Measurements from ENCODE around the gene IRF6. TPM values are rescaled to one million over a fixed set of nuclear protein-coding genes. Genes with fewer than 3 reads are reported as not detected.

IRF6 gene
- total RNA-seq: 1 to 10 TPM; 1.0 to 1.8 TPM

DNA sequence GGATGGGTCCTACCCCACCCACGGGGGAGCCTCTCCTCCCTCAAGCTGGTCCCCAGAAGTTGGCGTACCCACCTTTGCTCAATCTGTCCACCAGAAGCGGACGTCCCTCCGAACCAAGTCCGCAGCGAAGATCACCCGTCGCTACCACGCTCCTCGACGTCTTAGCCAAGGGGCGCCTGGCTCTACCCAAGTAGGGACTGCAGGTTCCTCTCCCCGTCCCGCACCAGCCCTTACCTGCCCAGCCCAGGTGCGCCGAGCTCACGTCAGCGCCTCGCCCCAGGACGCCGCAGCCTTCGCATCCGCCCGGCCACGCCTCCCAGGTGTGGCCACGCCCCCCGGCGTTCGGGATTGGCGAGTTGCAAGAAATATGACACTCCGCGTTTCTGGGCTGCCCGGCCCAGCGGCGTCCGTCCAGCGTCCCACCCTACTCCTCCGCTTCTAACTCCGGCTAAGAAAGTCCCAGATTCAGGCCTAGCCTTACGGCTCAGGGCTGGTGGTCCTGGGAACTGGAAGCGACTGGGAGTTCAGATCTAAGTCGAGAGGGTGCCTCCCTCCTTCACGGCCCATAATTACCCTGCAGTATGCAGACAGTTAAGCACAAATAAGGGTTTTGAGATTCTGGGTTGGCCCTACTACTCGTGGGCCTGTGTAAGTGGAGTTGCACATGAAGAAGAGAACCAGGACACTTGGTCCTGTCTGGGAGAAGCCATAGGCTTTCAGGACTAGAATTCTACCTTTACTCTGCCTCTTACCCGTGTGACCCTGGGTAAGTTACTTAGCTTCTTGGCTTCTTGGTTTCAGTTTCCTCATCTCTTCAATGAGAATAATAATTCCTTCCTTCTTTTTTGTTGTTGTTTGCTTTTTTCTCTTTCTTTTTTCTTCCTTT is at the start of gene IRF6:
Gene IRF6, minus strand, starts transcription at position 268 of the 886 bp plus-strand sequence. CDS start 4,729 bp downstream, outside the sequence.
- H3K27ac Mint-ChIP-seq: peak within 1 kb of the TSS in 1 of 2 donors; percentile 59
- H3K36me3 Mint-ChIP-seq: no peaks in the 10 kb centered on the region
- H3K9me3 Mint-ChIP-seq: no peaks in the 10 kb centered on the region
- peak; percentile 91 for ATAC-seq
- peak; percentile 62 to 65 for DNase-seq (ENCODE audit: low spot score in 2 of 2)

DNA sequence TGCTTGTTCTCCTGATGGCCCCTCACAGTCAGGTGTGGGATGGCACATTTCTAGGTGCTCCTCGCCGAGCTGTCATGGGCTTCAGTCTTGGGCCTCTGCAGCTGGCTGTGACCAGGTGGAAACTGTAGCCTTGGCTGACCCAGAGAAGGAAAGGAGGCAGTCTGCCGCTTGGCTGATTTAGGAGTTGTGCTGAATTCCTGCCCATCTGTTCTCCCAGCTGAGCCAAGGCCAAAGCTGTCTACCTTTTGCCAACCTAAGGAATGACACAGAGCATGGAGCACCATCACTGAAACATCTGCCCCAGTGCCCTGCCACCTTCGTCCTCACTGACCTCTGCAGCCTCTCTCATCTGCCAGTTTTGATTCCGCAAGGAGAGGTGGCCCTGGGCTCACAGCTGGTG is 49.7 kb upstream of the IRF6 start:
- no peaks in the 10 kb centered on the region for H3K9me3 Mint-ChIP-seq
- ATAC-seq: no peak
- peak overlapping the region; percentile 17 to 56 for H3K27ac Mint-ChIP-seq
- H3K36me3 Mint-ChIP-seq: peaks cover 6 to 10% of the 10 kb centered on the region in 2 donors
- no peak for DNase-seq (ENCODE audit: low spot score in 2 of 2)

DNA sequence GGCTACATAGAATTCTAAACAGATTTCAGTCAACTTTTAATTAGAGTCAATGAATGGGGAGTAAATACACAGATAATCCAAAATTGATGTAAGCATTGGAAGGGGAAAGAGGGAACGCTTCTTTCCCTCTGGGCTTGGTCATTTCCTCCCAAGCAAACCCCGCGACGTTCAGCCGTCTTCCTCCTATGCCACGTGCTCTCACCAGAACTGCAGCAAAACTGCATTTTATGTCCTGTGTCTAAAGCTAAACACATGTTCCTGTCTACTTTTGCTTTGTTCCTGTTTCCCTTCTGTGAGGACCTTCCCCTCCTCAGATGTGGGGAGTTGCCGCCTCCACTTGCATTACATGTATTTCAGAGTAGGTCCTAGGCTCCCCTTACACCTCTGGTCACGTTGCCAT is 49.1 kb upstream of the IRF6 start:
- H3K36me3 Mint-ChIP-seq: peaks cover 6 to 10% of the 10 kb centered on the region in 2 donors
- DNase-seq (ENCODE audit: low spot score in 2 of 2) (no peak), ATAC-seq (no peak)
- H3K27ac Mint-ChIP-seq: peak overlapping the region in 1 of 2 donors; percentile 17
- no peaks in the 10 kb centered on the region for H3K9me3 Mint-ChIP-seq

DNA sequence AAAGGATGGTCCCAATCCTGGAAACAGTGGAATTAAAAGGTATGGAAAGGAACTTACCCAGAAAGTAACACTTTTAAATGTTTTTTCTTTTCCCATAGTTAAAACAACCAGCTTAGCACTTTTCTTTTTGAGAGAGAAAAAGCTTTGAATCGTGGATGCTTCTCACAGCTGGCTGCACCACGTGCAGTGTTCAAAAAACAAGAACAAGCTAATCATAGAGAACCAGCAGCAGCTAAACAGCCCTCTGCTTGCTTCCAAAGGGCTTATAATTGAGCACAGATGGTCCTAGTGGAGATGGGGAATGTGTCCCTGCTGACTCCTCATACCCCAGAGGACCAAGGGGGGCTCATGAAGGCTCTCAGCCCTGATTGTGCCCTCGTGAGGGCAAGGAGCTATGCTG is 48.3 kb upstream of the IRF6 start:
- Mint-ChIP-seq H3K27ac (peak overlapping the region; percentile 20 to 70), H3K36me3 (peaks cover 6 to 10% of the 10 kb centered on the region in 2 donors), H3K9me3 (no peaks in the 10 kb centered on the region)
- DNase-seq (ENCODE audit: low spot score in 2 of 2) (no peak), ATAC-seq (no peak)

DNA sequence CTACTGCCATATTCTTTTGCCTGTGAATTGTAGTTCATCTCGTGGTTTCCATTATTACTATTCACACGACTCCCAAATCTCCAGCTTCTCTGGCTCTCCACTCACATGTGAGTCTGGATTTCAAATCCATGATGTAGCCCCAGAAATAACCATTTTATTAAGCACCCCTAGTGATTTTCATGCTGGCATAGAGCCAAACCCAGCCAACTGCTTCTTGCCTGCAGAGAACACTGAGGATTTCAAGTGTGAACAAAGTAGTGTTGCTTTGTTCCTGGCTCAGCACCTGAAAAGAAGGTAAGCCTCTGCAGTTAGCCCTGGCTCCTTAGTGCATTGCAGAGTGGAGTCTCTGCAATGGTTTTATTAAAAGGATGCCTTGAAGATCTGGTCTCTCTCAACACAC is 47.7 kb upstream of the IRF6 start:
- no peaks in the 10 kb centered on the region for H3K9me3 Mint-ChIP-seq
- ATAC-seq (no peak), DNase-seq (ENCODE audit: low spot score in 2 of 2) (no peak)
- H3K27ac Mint-ChIP-seq: peak overlapping the region in 1 of 2 donors; percentile 20
- H3K36me3 Mint-ChIP-seq: peaks cover 6 to 10% of the 10 kb centered on the region in 2 donors

DNA sequence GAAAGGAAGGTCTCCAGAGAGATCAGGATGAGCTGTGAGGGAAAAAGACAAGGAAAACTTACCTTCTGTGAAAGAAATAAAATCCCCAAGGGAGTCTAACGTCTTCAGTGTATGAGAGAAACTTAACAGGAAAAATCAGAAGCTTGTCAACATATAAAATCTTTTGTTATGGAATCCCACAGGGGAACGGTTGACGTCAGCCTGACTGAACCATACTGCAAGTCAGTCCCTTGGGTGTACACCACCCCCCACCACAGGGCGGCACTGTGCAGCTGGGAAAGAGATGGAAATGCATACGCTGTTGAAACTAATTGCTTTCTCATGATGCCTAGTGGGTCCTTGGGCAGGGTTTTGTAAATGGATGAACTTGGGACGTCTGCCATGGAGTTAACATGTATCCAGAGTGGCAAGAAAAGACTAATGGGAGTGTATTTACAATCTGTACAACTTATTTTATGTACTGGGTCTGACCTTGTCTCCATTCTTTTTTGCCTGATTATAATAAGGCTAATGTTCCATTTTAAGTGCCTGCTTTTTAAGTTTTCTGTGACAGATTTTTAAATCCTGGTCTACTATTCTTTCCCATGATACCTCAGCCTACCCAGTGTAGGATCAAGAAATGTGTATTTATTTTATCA is 44.5 kb upstream of the IRF6 start:
- no peak for DNase-seq (ENCODE audit: low spot score in 2 of 2)
- Mint-ChIP-seq H3K36me3 (peaks cover 14 to 16% of the 10 kb centered on the region in 2 donors), H3K9me3 (no peaks in the 10 kb centered on the region), H3K27ac (peak overlapping the region in 1 of 2 donors; percentile 4)
- ATAC-seq: no peak

DNA sequence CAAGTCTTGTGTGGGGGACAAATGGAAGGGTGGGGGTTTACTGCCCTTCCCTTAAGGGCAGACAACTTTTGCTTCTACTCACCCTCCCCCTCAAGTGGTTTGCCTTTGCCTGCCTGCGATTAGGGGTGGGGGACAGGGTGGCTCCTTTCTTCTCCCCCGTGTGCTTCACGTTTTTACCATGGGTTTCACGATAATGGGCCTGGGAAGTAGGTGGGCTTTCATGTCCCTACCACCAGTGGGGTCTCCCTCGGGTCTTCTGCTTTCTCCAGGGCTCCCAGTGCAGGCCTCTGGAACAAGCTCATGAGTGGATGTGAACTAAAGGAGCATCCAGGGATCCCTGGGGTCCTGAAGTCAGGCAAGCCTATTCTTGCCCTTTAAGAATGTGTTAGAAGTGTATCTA is 43.4 kb upstream of the IRF6 start:
- DNase-seq (ENCODE audit: low spot score in 2 of 2) (no peak), ATAC-seq (no peak)
- Mint-ChIP-seq H3K36me3 (peaks cover 11 to 21% of the 10 kb centered on the region in 2 donors), H3K9me3 (no peaks in the 10 kb centered on the region), H3K27ac (peak overlapping the region; percentile 4 to 7)

DNA sequence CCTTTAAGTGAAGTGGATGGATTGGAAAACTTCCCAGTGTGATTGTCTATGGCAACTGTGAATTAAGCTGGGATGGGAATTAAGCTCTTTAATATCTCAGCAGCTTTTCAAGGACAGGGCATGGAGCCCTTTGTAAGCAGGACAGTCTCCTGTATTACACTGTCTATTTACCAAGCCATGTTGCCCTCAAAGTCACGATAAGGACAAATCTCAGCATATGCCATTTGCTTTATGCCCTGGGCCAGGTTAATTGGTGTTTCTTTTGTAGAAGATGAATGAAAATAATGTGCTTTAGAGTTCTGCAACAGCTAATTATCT is 39.4 kb upstream of the IRF6 start:
- H3K36me3 Mint-ChIP-seq: peaks cover 15 to 33% of the 10 kb centered on the region in 2 donors
- no peaks in the 10 kb centered on the region for H3K9me3 Mint-ChIP-seq
- DNase-seq (ENCODE audit: low spot score in 2 of 2) (no peak), ATAC-seq (no peak)
- H3K27ac Mint-ChIP-seq: no peak overlapping the region

DNA sequence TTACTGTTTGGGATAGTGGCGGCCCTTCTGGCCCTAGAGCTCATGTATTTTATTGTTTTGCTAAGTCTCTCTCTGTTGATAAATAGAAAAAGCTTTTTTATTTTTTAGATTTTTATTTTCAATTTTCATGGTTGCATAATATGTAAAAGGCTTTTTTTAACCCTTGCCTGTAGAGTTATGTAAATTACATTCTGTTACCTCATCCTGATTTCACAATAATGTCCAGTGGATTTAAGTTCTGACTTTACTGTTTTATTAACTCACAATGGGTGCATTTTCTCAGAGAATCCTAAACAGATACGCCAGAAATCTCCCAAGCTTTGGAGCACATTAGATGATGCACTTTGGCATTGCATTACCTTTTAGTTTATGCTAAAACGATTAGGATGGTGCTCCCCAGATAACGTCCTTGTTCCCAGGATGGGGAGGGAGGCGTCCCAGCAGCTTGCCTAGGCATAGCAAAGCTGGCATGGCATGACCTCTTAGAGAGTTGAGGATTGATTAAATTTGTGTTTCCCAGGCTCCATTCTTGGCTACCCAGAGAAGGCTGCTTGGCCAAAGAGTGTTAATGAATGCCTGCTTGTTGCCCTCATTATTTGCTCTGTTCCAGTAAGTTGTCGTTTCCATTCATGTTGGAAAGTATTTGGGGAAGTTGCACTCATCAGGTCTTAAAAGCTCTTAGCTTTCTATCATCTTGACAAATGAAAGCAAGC is 38.9 kb upstream of the IRF6 start:
- Mint-ChIP-seq H3K36me3 (peaks cover 20 to 38% of the 10 kb centered on the region in 2 donors), H3K9me3 (no peaks in the 10 kb centered on the region), H3K27ac (no peak overlapping the region)
- ATAC-seq (no peak), DNase-seq (ENCODE audit: low spot score in 2 of 2) (no peak)

DNA sequence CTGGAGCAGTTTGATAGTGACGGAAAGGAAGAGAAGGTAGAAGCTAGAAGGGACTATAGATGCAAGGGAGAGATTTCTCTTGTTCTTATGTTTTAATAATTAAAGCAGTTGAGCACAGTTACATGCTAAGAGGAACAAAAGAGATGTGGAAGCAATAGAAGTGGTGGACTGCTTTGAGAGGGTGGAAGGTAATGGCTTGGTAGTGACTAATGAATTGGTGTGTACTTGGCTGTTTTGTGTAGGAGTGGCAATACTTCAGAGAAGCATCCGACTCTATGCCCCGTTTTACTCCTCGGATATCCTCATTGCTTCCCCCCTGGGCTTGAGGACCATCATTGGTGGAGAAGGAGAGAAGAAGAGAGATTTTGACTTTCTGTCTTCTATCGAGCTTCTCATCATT is 34.7 kb upstream of the IRF6 start:
- no peaks in the 10 kb centered on the region for H3K9me3 Mint-ChIP-seq
- ATAC-seq (no peak), DNase-seq (ENCODE audit: low spot score in 2 of 2) (no peak)
- H3K27ac Mint-ChIP-seq: peak overlapping the region in 1 of 2 donors; percentile 88
- peaks cover 29 to 46% of the 10 kb centered on the region in 2 donors for H3K36me3 Mint-ChIP-seq

DNA sequence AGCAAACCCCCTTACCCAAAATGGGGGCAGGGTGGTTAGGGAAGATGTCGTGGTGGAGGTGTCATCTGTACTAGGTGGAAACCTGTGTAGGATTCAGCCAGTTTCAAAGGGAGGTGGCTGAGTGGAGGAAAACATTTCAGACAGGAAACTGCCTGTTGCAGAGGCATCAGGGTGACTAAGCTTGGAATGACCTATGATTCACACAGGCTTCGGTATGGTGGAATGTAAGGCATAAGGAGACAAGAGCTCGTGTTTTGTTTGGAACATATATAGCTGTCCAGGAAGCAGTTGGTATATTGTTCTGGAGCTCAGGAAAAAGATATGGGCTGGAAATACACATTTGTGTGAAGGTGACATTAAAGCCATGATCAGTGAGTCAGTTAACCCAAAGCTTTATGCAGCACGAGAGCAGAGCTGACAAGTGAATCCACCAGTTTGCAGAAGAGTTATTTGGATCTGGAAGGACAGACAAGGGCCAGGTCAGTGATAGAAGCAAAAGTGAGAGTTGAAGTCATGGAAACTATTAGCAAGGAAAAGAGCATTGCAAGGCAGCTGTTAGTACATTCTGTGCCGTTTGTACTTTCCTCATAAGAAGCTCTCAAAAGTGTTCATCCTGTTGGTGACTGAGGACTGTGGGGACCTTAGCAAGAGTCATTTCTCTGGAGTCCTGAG is 34.1 kb upstream of the IRF6 start:
- DNase-seq (ENCODE audit: low spot score in 2 of 2): no peak
- peak overlapping the region; percentile 50 to 88 for H3K27ac Mint-ChIP-seq

DNA sequence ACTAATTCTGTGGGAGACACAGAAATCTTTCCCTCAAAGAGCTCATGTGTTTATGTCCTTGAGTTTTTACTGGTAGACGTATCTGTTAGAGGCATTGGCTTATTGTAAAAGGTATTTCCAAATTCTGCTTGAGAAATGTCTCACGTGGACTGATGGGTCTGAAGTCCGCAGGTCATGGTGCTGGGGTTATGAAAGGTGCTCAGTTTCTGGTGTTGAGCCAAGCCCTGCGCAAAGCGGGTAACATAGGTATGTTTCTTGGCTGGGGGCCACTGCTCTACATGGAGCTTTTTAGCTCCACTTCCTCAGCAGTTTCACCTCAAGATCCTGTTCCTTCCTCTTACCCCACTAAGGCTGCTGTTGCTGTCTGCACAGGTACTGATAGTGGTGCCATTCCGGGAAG is 32.6 kb upstream of the IRF6 start:
- no peaks in the 10 kb centered on the region for H3K9me3 Mint-ChIP-seq
- peaks cover 39 to 56% of the 10 kb centered on the region in 2 donors for H3K36me3 Mint-ChIP-seq
- DNase-seq (ENCODE audit: low spot score in 2 of 2) (no peak), ATAC-seq (no peak)
- H3K27ac Mint-ChIP-seq: peak overlapping the region in 1 of 2 donors; percentile 88

More for the DNA sequence above, 34.1 kb upstream of the IRF6 start:
- no peaks in the 10 kb centered on the region for H3K9me3 Mint-ChIP-seq
- H3K36me3 Mint-ChIP-seq: peaks cover 29 to 44% of the 10 kb centered on the region in 2 donors
- peak; percentile 66 to 86 for ATAC-seq

DNA sequence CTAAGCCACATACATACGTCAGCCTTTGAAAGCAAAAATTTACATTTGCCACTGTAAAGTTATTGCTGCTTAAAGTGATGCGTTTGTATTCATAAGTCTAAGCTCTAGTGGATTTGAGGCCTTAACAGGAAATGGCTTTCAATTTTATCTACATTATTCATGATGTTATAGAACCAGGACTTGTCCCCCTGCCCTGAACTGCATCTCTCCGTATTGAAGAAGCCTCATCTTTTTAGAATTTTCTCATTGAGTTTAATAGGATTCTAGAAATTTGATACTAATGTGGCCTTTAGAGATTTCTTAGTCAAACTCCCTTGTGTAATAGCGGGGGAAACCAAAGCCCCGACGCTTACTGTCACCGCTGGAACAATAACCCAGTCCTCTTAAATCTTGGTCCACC is 31.7 kb upstream of the IRF6 start:
- H3K27ac Mint-ChIP-seq: no peak overlapping the region
- ATAC-seq: no peak
- H3K36me3 Mint-ChIP-seq: peaks cover 43 to 64% of the 10 kb centered on the region in 2 donors
- H3K9me3 Mint-ChIP-seq: no peaks in the 10 kb centered on the region
- no peak for DNase-seq (ENCODE audit: low spot score in 2 of 2)

DNA sequence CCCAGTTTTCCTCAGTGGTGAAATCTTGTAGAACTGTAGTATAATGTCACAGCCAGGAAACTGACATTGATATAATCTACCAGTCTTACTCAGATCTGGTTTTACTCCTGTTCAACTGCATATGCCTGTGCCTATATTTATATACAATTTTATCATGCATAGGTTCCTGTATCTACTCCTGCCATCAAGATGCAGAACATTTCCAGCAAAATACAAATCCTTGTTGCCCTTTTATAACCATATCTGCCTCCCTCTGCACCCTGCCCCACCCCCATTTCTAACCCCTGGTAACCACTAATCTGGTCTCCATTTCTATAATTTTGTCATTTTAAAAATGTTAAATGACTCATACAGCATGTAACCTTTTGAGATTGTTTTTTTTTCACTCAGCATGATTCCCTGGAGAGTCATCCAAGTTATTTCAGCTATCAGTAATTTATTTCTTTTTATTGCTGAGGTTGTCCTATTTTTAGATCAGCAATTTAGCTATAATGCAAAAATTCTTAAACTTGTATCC is 29.9 kb upstream of the IRF6 start:
- Mint-ChIP-seq H3K9me3 (no peaks in the 10 kb centered on the region), H3K27ac (peak overlapping the region in 1 of 2 donors; percentile 24), H3K36me3 (peaks cover 48 to 60% of the 10 kb centered on the region in 2 donors)
- DNase-seq (ENCODE audit: low spot score in 2 of 2) (peak in 1 of 2 donors; percentile 25), ATAC-seq (peak; percentile 57 to 82)

DNA sequence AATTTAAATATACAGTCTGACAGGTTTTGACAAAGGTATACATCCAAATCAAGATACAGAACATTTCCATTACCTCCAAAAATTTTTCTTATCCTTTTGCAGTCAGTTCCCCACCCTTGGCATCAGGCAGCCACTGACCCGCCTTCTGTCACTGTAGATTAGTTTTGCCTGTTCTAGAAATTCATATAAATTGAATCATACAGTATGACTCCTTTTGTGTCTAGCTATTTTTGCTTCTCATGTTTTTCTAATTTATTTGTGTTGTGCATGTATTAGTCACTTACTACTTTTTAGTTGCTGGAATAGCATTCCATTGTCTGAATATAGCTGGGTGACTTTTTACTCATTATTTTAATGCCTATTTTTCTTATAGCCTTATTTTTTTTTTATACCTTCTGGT is 25.7 kb upstream of the IRF6 start:
- peaks cover 34 to 64% of the 10 kb centered on the region in 2 donors for H3K36me3 Mint-ChIP-seq
- no peak overlapping the region for H3K27ac Mint-ChIP-seq
- DNase-seq (ENCODE audit: low spot score in 2 of 2): no peak
- ATAC-seq: no peak
- H3K9me3 Mint-ChIP-seq: no peaks in the 10 kb centered on the region

DNA sequence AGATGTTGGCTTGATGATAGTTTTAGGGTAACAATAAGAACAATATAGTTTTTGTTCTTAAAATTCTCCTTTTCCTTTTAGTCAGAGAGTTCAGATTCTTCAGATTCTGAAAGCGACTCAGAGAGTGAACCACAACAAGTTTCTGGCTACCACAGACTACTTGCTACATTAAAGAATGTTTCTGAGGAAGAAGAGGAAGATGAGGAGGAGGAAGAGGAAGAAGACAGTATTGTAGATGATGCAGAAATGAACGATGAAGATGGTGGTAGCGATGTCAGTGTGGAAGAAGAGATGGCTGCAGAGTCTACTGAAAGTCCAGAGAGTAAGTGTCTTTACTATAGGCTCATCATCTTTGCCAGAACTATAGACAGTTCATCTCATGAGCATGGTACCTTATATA is 24.8 kb upstream of the IRF6 start:
- Mint-ChIP-seq H3K27ac (peak overlapping the region in 1 of 2 donors; percentile 93), H3K36me3 (peaks cover 32 to 56% of the 10 kb centered on the region in 2 donors), H3K9me3 (no peaks in the 10 kb centered on the region)
- ATAC-seq (no peak), DNase-seq (ENCODE audit: low spot score in 2 of 2) (no peak)

All from activated naive CD4-positive, alpha-beta T cell treated with anti-CD3 and anti-CD28 coated beads, Interleukin-2, amount 50 U/mL, for 72 hours (primary cell).